SW 1271 (cell line): ENCODE results near the gene PEPD.

Experiments used
- DNase-seq, 2 experiments: peaks; one replicate each; lab custom pipeline; 2025; lab: John Stamatoyannopoulos, UW

Gene PEPD

DNA sequence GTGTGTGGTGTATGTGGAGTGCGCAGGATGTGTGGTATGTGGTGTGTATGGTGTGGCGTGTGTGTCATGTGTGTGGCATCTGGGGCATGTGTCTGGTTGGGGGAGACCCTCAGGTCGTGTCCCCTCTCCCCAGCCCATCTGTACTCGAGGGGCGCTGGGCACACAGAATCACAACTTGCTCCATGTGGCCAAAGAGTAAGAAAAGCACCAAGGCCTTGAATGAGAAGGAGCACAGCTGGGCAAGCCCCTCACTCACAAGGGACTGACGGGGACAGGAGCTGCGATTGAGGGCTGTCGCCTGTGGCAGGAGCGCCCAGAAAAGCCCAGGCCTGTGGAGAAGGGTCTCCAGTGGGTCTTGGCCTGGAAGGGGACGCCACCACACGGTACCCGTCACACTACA is 62.8 kb downstream of the PEPD start:
- DNase-seq, result no peak

DNA sequence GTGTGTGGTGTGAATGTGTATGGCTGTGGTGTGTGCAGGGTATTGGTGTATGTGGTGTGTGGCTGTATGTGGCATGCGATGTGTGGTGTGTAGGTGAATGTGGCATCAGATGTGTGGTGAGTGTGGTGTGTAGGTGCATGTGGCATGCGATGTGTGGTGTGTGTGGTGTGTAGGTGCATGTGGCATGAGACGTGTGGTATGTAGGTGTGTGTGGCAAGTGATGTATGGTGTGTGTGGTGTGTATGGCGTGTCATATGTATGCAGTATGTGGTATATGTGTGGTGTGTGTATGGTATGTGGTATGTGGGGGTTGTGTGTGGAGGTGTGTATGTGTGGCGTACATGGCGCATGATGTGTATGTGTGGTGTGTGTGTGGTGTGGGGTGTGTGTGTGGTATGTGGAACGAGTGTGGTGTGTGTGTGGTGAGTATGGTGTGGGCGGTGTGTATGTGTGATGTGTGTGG is 63.4 kb downstream of the PEPD start:
- no peak for DNase-seq

DNA sequence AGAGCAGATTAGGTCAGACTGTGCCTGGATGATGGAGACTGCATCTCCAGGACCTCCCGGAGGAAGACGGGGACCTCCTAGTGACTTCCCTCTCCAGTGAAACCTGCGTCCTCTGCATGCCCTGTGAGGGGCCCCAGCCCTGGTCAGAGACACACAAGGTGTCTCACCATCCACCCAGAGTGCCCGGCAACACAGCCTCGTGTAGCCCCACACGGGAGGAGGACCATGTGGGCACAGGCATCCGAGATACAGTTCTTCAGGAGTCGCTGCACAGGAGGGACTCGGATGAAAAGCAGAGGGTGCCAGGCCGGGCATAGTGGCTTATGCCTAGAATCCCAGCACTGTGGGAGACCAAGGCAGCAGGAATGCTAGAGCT is 64.8 kb downstream of the PEPD start:
- DNase-seq, result no peak

DNA sequence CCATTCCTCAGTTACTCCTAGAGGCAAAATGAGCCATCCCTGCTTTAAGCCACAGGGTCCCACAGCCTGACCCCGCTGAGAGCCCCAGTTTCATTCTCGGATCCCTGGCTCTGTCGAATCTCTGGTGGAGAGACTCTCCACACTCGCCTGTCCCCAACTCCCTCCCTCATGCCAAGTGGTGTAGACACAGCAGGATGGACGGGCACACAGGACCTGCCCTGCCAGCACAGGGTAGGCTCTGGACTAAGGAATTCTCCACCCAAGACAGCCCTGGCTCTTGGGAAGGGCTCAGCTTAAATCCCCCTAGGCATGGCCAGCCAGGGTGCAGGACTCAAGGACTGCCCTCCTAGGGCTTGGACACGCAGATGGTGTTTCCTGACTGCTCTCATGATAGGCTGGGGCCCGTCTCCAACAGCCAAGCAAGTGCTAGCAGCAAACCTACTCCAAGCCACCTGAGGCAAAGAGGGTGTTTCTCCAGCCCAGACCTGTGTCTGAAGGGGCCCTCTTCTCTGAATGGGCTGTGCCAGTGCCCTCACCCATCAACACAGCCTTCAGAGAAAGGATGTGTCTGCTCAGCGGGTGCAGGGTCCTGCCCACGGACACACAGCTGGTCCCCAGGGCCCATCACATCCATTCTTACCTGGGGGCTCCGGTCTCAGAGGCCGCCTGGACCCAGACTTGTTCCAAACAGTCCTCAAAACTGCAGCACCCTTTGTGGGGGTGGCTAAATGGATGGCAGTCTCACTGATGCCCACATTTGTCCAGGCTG is 65.3 kb downstream of the PEPD start:
- DNase-seq, result no peak

DNA sequence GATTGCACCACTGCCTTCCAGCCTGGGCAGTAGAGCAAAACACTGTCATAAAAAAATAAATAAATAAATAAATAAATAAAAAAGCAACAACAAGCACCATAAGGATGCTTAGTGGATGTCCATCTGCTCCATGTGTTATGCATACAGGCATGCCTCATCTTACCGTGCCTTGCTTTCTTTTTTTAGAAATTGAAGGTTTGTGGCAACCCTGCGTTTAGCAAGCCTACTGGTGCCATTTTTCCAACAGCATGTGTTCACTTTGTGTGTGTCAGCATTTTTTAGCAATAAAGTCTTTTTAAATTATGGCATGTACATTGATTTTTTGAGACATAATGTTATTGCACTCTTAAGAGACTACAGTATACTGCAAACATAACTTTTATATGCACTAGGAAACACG is 68.3 kb downstream of the PEPD start:
- no peak for DNase-seq

DNA sequence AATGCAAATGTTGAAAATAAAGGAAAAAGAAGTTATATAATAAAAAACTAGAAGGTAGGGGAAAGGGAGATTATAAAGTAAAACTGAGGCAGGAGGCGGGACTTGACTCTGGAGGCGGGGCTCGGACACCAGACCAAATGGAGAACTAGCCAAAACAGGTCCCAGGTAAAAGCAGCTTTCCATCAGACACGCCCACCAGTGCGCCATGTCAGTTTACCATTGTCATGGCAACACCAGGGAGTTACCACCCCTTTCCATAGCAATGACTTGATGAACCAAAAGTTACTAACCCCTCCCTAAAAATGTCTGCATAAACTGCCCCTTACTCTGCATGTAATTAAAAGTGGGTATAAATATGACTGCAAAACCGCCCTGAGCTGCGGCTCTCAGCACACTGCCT is 70.9 kb downstream of the PEPD start:
- DNase-seq, result no peak

DNA sequence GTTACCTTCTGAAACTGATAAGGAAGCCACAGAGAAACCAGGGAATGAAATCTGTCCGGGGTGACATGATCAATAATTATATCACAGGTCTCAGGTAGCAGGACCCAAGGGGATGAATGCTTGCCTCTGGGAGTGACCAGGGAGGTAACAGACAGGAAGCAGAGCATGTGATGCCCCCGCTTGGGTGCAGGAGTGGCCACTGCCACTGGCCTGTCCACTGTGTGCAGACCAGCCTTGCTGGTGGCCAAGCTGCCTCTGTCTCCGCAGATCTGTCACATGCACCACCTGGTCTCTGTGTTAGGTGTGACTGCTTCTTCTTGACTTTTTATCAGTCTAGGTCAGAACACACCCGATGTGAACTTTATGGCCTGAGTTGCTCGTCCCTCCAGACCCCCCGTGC is 71.8 kb downstream of the PEPD start:
- no peak for DNase-seq

DNA sequence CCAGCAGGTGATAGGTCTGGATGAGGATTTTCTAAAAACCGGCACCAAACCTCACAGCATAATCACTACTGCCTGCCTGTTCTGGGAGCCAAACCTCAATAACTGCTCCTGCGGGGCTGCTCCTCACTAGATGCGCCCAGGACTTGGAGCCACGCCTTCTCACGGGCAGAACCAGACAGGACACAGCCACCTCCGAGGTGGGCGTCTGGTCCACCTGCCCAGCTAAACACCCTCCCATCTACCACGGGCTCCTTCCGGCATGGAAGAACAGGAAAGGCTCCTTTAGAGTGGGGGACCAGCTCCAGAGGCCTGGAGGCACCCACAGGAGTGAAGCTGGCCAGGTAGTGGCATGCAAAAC is 73.5 kb downstream of the PEPD start:
- no peak for DNase-seq

DNA sequence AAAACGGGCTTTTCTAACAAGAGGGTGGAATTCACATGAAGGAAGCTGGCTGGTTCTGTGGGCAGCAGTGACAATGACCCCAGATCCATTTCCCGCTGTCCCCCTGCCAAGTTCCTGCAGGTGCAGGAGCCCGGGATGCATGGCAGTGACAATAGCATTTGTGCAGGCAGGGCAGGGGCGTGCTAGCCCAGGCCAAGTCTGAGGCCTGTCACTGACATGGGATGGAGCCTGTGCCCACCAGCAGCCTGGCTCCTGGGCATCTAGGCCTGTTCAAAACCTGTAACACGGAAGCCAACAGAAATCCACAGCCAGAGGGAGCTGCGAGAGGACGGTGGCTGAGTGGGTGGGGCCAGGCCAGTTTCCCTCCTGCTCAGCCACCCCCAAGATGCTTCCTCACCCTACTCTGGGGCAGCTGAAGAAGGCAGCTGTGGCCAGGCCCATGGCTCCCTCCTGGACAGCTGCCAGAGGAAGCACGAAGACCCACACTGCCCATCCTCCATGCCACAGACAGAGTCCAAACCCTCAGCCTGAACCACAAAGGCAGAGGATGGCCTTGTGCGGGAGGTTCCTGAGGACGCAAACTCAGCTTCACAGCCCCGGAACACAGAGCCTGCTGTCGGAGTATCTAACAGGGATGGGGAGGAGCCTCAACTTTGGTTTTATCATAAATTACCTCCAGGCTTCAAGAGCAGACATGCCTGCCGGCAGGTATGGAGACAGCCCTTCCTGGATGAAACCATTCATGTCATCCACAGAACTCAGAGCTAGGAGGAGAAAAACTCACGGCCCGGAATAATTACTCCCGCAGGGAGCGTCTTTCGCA is 74.0 kb downstream of the PEPD start:
- no peak for DNase-seq

DNA sequence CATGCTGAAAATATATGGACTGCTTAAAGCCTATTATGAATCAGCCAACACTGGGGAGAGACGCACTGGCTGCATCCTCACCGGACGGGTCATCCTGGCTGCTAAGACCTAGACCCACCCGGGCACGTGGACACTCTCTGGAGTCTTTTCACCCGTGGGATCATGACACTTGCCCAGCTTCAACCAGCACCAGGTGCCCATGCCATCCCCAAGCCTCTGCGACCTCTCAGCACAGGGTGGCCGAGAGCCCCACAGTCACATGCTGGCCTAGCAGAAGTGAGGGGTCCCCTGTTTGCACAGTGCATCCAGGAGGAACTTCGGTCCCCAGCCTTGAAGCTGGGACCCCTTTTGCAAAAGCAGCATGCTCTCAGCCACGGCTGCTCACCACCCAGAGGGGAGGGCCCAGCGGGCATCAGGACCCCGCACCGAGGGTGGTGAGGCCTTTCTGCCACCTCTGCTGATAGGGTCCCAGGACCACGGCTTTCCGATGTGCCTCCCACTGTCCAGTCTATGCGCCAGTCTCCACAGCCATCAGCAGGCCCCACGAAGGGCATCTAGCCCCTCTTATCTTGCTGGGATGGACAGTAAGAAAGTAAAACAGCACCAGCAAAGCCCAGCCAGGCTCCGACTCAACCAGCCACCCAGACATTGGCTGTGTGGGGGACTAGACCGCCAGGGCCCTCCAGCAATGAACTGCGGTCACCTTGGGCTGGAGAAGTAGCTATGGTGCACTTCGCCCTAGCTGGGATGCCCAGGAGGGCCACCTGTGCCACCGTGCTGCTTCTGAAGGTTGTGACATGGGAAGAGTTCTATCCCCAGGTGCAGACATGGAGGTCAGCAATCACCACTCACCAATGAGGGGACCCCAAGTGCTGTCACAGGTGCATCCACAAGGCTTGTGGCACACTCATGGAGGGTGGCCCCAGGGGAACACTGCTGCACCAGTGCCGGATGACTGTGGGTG is 75.0 kb downstream of the PEPD start:
- DNase-seq, result no peak

DNA sequence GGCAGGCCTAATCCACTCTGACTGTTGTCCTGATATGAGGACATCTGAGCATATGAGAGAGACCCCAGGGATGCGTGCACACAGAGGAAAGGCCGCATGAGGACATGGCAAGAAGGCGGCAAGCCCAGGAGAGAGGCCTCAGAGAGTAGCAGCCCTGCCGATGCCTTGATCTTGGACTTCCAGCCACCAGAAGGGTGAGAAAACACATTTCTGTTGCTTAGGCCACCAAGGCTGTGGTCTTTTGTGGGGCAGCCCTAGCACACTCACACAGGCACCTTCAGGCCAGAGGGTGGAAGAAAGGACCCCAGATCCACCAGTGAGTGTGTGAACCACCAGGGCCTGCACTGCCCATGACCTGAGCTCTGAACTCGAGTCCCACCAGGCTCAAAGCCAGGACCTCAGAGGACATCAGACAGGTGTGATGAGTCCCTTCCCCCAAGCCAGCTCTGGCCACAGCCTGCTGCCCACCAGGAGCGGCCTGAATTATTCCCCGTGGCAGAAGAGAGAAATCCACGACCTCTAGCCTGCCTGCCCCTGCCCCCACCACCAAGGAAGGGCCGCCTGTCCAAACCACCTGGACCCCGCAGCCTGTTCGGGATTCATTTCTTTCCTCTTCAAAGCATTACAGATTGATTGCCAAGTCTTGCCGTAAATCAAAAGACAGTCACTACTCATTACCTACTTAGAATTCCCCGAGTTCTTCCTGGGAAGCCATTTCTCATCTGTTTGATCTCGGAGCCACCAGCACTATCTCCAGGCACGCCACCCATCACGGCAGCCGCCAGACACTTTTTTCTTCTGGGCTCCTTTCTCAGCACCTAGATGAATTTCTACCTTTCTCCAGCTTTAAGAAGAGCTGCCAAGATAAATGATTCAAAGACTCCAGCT is 75.9 kb downstream of the PEPD start:
- no peak for DNase-seq

DNA sequence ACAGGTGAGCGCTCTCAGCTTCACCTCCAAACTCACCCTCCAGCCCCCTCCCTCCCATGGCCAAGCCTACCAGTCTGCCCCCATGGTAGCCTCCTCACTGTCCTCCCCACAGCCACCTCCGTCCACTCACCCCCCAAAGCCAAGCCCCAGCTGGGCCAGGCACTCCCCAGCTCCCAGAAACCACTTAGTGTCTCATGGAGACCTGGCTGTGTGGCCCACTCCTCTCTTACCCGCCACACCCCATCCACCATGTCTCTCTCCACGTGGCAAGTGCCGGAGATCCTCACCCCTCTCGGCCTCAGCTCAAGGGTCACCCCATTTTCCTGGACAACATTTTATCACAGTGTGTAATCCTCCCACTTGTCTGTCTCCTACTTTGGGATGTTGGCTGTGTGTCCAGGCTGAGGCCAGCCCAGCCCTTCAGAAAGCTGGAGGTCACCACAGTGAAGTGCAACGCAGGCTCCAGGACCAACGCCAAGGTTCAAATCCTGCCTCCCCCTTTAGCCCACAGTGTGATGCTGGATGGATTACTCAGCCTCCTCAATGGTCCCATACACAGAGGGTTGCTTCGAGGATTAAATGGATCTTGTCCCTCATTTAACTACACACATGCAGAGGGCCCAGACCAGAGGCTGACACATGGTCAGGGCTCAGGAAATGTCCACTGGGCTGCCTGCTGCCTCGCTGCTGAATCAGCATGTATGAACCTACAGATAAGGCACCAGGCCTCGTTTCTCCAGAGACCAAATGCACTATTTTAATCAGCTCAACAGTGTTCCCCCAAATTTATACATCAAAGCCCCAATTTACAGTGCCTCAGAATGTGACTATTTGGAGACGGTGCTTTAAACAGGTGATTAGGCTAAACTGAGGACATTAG is 76.8 kb downstream of the PEPD start:
- DNase-seq, result no peak

DNA sequence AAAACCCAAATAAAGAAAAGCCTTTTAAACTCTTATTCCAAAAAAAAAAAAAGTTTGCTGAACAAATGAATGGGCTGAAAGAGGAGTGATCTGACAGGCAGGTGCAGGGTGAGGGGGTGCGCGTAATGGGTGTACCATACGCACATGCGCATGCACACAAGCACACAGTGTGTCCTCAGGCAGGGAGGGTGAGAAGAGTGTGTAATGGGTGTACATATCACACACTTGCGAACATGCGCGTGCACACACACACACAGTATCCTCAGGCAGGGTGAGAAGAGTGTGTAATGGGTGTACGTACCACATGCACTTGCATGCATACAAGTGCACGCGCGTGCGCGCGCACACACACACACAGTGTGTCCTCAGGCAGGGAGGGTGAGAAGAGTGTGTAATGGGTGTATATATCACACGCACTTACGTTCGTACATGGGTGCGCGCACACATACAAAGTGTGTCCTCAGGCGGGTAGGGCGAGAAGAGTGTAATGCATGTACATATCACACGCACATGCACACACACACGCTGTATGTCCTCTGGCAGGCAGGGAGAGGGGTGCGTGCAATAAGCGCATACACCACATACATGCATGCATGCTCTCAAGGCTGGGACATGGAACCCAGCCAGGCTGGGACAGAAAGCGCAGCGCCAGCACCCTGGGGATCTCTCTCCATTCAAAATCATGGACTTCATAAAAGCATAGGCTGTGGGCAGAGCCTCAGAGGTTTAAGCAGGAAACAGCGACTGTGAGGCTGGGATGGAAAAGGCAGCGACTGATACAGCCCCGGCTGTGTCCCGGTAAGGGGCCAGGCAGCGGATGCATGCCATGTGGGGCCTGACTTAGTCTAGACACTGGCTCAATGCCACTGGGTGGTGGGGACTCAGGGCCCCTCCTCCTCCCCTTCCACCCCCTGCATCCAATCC is 77.7 kb downstream of the PEPD start:
- DNase-seq, result no peak

DNA sequence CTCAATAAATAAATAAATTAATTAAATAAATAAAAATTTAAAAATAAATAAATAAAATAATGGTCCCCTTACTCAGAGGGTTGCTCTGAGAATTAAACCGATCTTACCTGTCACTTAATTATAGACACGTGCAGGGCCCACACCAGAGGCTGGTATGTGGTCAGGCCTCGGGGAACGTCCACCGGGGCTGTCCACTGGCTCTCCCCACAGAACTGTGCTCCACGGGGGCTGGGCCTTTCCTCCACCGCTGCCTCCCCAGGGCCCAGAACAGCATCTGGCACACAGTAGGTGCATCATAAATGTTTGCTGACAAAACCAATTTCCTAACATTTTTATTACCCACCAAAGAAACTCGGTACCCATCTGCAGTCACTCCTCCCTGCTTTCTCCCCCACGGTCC is 78.9 kb downstream of the PEPD start:
- no peak for DNase-seq

DNA sequence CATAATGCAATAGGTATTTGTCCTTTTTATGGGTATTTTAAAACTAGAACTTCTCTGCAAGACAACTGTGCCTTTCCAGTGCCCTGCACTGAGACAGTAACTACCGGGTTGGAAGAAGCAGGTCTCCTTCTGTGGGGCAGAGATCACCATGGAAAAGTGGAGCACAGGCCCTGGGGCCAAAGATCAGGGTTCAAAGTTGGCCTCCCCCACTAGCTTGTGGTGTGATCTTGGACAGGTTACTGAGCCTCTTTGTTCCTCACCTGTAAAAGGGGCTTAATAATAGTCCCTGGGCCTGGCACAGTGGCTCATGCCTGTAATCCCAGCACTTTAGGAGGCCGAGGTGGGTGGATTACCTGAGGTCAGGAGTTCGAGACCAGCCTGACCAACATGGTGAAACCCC is 79.8 kb downstream of the PEPD start:
- no peak for DNase-seq

DNA sequence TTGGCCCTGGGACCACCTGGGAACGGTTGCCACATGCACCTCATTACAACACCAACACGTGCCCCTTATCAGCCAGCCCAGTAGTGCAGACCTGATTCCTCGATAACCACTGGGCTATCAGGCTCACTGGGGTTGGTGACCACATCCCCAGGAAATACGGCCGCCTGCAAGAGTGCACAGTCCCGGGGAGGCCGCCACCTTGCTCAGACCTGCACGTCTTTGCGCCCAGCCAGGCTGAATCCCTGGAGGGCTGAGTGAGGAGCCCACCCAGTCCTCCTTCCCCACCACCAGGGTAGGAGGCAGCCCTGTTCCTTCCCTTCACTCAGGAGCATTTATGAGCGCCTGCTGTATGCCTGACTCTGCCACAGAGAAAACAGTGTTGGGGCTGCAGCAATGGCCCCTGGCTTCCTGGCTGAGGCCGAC is 80.3 kb downstream of the PEPD start:
- DNase-seq, result no peak

DNA sequence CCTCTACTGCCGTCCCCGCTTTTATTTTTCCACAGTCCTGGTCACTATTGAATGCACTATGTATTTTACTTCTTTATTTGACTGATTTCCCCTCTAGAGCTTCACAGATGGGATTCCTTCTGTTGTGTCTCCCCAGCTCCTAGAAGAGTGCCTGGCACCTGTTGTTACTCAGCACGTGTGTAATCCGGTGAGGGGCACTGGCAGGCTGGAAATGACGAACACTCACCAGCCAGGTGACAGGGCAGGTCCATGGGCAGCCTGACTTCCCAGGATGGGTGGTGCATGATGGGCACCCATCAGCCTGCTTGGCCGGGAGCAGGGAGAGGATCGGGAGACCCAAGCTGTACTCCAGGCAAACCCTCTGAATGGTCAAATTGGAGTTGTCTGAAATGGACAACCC is 80.9 kb downstream of the PEPD start:
- no peak for DNase-seq

DNA sequence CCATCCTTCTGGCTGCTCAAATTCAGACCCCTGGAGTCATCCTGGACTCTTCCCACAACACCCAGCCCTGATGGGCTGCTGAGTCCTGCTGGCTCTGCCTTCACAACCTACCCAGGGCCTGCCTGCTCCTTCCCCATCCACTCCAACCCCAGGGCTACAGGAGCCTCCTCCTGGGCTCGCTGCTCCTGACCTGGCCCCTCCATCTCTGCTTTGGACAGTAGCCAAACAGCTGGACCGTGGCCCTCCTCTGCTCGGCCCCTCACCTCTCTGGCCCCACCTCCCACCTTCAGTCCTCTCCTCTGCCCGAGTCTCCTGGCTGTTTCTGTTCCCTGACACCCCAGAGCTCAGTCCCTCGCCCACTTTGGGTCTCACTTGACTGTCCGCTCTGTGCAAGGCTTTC is 81.3 kb downstream of the PEPD start:
- no peak for DNase-seq
